Gastrocnemius medialis (tissue), 4 donors: Measurements from ENCODE around the gene RPA3.

Experiments
- POLR2A ChIP-seq, 2 donors: fragments of 450-650 bp; IDR thresholded peaks; one replicate each; pipeline ENCODE4 v1.6.1; 2017; ENCODE audit warnings: antibody characterized with exemption in 2 of 2, mild to moderate bottlenecking in 2 of 2, moderate library complexity in 2 of 2
- TF ChIP-seq, protein P1 (sequence below), 5 experiments: fragments of 450-650 bp in 3 of 5; fragments of 200-600 bp in 2 of 5; sonication (generic) in 2 of 5; IDR thresholded peaks in 4 of 5; conservative IDR thresholded peaks in 1 of 5; 1 replicate in 4 of 5; 2 replicates in 1 of 5; pipeline ENCODE4 v1.5.1; 2016 to 2019; ENCODE audit warnings: antibody characterized with exemption in 5 of 5, mild to moderate bottlenecking in 3 of 5, moderate library complexity in 3 of 5

DNA sequence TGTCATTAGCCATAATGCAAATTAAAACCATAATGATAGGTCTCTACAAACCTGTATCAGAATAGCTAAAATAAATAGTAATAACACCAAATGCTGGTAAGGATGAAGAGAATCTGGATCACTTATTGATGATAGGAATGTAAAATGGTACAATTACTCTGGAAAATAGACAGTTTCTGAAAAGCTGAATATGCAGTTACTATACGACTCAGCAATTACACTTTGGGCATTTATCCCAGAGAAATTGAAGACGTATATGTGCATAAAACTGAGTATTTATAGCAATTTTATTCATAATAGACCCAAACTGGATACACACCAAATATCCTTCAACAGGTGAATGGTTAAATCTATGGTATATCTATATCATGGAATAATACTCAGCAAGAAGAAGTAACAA is 7.9 kb downstream of the RPA3 start:
- TF ChIP-seq, protein P1, sequence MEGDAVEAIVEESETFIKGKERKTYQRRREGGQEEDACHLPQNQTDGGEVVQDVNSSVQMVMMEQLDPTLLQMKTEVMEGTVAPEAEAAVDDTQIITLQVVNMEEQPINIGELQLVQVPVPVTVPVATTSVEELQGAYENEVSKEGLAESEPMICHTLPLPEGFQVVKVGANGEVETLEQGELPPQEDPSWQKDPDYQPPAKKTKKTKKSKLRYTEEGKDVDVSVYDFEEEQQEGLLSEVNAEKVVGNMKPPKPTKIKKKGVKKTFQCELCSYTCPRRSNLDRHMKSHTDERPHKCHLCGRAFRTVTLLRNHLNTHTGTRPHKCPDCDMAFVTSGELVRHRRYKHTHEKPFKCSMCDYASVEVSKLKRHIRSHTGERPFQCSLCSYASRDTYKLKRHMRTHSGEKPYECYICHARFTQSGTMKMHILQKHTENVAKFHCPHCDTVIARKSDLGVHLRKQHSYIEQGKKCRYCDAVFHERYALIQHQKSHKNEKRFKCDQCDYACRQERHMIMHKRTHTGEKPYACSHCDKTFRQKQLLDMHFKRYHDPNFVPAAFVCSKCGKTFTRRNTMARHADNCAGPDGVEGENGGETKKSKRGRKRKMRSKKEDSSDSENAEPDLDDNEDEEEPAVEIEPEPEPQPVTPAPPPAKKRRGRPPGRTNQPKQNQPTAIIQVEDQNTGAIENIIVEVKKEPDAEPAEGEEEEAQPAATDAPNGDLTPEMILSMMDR (IDR thresholded peaks at IDR 0.05 in 4 of 5, conservative IDR thresholded peaks at IDR 0.05 in 1 of 5): no peak
- TF ChIP-seq POLR2A (IDR thresholded peaks at IDR 0.05): no peak
